Activated B cell treated with CpG ODN at 0.5 μM for 24 hours (primary cell): ENCODE results near the gene SEC14L5. TPM values are rescaled to one million over a fixed set of nuclear protein-coding genes. Genes with fewer than 3 reads are reported as not detected.

Source experiments
- ATAC-seq: fragments of 200-7000 bp; cut with Tn5 transposase; one replicate; pipeline ENCODE4 v1.10.0; 2021; ENCODE audit warnings: low read depth, mild to moderate bottlenecking, moderate library complexity
- CTCF ChIA-PET: fragments of 350-600 bp; sonication (Branson Sonifier 250); formaldehyde crosslinking; loops from one replicate; lab custom pipeline; 2021; ENCODE audit warnings: antibody characterized with exemption; lab: Charles Lee
- POLR2A ChIA-PET: fragments of 350-600 bp; sonication (Branson Sonifier 250); formaldehyde crosslinking; loops from one replicate; lab custom pipeline; 2021; ENCODE audit warnings: antibody characterized with exemption; lab: Charles Lee
- DNase-seq: peaks from one replicate; pipeline ENCODE4 v3.0.0; 2022
- H3K27ac Mint-ChIP-seq: one replicate; pipeline ENCODE4 v1.8.0; 2020; ENCODE audit warnings: mixed read lengths
- H3K27me3 Mint-ChIP-seq: one replicate; pipeline ENCODE4 v1.8.0; 2021; ENCODE audit warnings: mixed read lengths
- H3K36me3 Mint-ChIP-seq: one replicate; pipeline ENCODE4 v1.8.0; 2021; ENCODE audit warnings: low read depth, mixed read lengths
- H3K4me1 Mint-ChIP-seq: one replicate; pipeline ENCODE4 v1.8.0; 2021; ENCODE audit warnings: mixed read lengths
- H3K4me3 Mint-ChIP-seq: one replicate; pipeline ENCODE4 v1.8.0; 2020; ENCODE audit warnings: mild to moderate bottlenecking, mixed read lengths
- H3K9me3 Mint-ChIP-seq: one replicate; pipeline ENCODE4 v1.8.0; 2020; ENCODE audit warnings: mixed read lengths
- CTCF ChIP-seq: fragments of 200-600 bp; IDR thresholded peaks from one replicate; pipeline ENCODE4 v1.8.0; 2022; ENCODE audit warnings: antibody characterized with exemption, mild to moderate bottlenecking
- intact Hi-C: fragments of 100-400 bp; cut with micrococcal nuclease; formaldehyde crosslinking; loops from one replicate; pipeline ENCODE4 v1.15.1; 2024
- total RNA-seq: library from RNA; stranded (reverse); gene quantifications from 2 replicates; pipeline ENCODE4 v1.2.3, GENCODE V29; 2022

SEC14L5 gene
- total RNA-seq, 1 donor from 2014 or later = not detected

- ChIA-PET POLR2A (no interaction called here), CTCF (no interaction called here)
- Mint-ChIP-seq H3K27ac (no peak overlapping the region), H3K36me3 (no peaks in the 10 kb centered on the region), H3K4me3 (no peak overlapping the region), H3K27me3 (peaks cover 26% of the 10 kb centered on the region), H3K4me1 (no peaks in the 10 kb centered on the region), H3K9me3 (no peaks in the 10 kb centered on the region)
- intact Hi-C loops = no loop called here
- DNase-seq (no peak), ATAC-seq (no peak)
- no peak for TF ChIP-seq CTCF
Observed at GRCh38 chr16:4994719-4995434, 36.7 kb downstream of the SEC14L5 start.

- ChIA-PET CTCF (no interaction called here), POLR2A (no interaction called here)
- ATAC-seq = no peak
- Mint-ChIP-seq H3K36me3 (no peaks in the 10 kb centered on the region), H3K4me1 (no peaks in the 10 kb centered on the region), H3K9me3 (no peaks in the 10 kb centered on the region), H3K27ac (no peak overlapping the region), H3K27me3 (peaks cover 11% of the 10 kb centered on the region), H3K4me3 (no peak overlapping the region)
- no peak for DNase-seq
- intact Hi-C loops = no loop called here
- no peak for TF ChIP-seq CTCF
Observed at GRCh38 chr16:5000573-5001001, 42.5 kb downstream of the SEC14L5 start.

DNA sequence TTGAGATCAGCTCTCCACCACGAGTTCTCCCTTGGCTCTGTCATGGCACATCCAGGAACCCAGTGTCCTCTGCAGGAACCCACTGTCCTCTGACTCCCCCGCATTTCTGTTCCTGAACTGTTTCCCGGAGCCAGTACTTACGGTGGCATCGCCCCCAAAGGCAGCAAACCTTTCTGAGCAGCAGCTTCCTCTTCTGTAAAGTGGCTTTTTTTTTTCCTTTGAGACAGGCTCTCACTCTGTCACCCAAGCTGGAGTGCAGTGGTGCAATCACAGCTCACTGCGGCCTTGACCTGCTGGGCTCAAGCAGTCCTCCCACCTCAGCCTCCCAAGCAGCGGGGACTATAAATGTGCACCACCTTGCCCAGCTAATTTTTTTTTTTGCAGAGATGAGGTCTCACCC lies 43.4 kb downstream of the SEC14L5 start:
- POLR2A ChIA-PET = interaction anchor here (0.6 to 0.7 kb wide), 2 partner anchors 26 to 225 kb away, joined by 5 to 8 read pairs; no protein-coding TSS in a partner anchor
- ATAC-seq (no peak), DNase-seq (no peak)
- H3K4me1 Mint-ChIP-seq = no peaks in the 10 kb centered on the region
- no peaks in the 10 kb centered on the region for H3K36me3 Mint-ChIP-seq
- no peak overlapping the region for H3K27ac Mint-ChIP-seq
- H3K9me3 Mint-ChIP-seq = no peaks in the 10 kb centered on the region
- TF ChIP-seq CTCF = no peak
- no peak overlapping the region for H3K4me3 Mint-ChIP-seq
- intact Hi-C loops = no loop called here
- peaks cover 9% of the 10 kb centered on the region for H3K27me3 Mint-ChIP-seq
- CTCF ChIA-PET = no interaction called here

GRCh38 chr16:5001986-5002385 lies 43.9 kb downstream of the SEC14L5 start:
- DNase-seq (no peak), ATAC-seq (no peak)
- Mint-ChIP-seq H3K4me3 (no peak overlapping the region), H3K9me3 (no peaks in the 10 kb centered on the region), H3K4me1 (no peaks in the 10 kb centered on the region), H3K27ac (no peak overlapping the region), H3K27me3 (peaks cover 7% of the 10 kb centered on the region), H3K36me3 (no peaks in the 10 kb centered on the region)
- intact Hi-C loops = no loop called here
- ChIA-PET CTCF (no interaction called here), POLR2A (no interaction called here)
- TF ChIP-seq CTCF = no peak

DNA sequence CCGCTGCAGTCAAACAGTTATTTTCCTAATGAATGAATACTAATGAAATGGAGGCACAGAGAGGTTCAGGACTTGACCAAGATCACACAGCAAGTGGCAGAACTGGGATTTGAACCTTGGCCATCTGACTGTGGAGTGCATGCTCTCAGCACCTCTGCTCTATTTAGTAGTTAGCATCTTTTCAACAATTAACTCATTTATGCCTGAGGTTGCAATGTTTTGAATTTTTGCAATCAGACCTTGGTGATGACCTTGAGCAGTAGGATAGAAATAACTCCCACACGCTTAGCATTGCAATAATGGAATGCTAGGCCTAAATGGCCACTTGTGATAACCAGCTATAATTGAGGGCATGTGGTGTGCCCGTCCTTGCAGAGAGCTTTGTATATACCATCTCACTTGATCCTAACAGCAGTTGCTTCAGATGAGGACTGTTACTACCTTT lies 44.6 kb downstream of the SEC14L5 start:
- no peak overlapping the region for H3K4me3 Mint-ChIP-seq
- H3K27ac Mint-ChIP-seq = no peak overlapping the region
- intact Hi-C loops = no loop called here
- ChIA-PET POLR2A (interaction anchor here (0.6 kb wide), 1 partner anchor 833 kb away, joined by 3 read pairs; no protein-coding TSS in a partner anchor), CTCF (no interaction called here)
- DNase-seq = no peak
- H3K9me3 Mint-ChIP-seq = no peaks in the 10 kb centered on the region
- H3K4me1 Mint-ChIP-seq = no peaks in the 10 kb centered on the region
- no peak for TF ChIP-seq CTCF
- no peaks in the 10 kb centered on the region for H3K36me3 Mint-ChIP-seq
- no peak for ATAC-seq
- H3K27me3 Mint-ChIP-seq = peaks cover 5% of the 10 kb centered on the region
